ENCODE measurements around the gene SLC6A8.
A peak's percentile ranks its signal among the peaks of the same experiment; 100 is the strongest.

SLC6A8 gene

DNA sequence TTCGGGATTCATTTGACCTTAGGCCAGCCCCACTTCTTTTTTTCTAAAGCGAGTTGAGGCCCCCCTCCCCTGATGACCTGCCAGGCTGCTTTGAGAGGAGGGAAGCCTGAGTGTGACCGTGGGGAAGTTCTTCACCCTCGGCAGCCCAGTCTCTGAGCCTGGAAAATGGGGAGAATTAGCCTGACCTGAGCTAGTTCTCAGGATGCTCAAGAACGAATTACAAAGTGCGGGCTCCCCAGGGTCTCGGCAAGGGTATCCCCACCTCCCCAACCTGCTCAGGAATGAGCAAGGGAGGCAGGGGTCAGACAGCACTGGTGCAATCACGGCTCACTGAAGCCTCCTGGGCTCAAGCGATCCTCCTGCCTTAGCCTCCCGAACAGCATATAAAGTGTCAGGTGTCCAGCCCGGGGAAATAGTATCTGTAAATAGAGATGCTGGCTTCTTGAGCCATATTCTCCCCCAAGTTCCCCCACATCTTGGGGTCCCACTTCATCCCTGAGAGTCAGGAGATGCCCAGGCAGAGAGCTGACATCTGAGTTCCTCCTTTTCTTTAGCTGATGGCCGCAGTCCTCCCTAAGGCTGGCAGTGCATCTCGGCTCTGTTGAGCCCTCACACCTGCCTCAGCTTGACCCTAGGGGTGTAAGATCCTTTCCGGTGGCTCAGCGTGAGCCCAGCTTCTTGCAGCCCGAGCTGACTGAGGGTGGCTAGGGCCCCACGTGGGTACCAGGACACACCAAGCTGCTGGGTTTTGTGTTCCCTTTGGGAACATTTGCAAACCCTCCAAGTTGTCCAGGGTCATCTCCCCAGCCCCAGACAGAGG is 39.2 kb upstream of the SLC6A8 start:
- DNase-seq (ENCODE audit: low read depth): no peak

DNA sequence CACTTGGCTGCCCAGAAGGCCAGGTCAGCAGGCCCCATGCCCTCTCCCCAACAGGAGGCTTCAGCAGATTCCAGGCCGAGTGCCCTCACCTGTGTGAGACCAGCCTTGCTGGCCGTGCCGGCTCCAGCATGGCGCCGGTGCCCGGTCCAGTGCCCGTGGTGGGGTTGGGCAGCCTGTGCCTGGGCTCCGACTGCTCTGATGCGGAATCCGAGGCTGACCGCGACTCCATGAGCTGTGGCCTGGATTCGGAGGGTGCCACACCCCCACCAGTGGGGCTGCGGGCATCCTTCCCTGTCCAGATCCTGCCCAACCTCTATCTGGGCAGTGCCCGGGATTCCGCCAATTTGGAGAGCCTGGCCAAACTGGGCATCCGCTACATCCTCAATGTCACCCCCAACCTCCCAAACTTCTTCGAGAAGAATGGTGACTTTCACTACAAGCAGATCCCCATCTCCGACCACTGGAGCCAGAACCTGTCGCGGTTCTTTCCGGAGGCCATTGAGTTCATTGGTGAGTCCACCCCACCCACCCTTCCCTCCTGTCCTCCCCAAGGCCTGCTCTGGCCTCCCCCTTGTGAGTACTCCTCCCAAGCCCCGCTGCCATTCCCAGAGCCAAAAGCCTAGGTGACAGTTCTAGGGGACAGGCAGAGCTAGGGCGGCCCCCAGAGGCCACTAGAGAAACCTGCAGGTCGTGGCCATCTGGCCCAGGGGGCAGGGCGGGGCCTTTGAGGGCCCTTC is 38.4 kb upstream of the SLC6A8 start:
- no peak for DNase-seq (ENCODE audit: low read depth)

DNA sequence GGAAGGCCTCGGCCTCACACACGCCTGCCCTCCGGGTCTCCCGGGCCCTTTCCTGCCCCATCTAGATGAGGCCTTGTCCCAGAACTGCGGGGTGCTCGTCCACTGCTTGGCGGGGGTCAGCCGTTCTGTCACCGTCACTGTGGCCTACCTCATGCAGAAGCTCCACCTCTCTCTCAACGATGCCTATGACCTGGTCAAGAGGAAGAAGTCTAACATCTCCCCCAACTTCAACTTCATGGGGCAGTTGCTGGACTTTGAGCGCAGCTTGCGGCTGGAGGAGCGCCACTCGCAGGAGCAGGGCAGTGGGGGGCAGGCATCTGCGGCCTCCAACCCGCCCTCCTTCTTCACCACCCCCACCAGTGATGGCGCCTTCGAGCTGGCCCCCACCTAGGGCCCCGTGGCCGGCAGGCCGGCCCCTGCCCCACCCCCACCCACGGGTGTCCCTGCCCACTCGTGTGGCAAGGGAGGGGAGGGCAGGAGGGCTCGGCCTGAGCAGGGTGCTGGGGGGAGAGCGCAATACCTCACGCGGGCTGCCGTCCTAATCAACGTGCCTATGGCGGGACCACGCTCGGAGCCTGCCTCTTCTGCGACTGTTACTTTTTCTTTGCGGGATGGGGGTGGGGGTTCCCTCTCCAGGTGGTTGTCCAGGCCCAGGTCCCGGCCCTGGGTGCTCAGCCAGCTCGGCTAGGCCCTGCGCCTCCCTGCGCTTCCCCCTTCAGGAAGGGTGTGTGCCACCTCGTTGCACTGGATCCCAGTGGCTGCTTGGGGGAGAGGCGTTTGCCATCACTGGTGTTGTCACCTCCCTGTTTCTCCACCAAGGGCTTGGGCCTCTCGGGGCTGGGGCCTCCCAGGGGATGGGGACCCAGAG is 37.6 kb upstream of the SLC6A8 start:
- no peak for DNase-seq (ENCODE audit: low read depth)

DNA sequence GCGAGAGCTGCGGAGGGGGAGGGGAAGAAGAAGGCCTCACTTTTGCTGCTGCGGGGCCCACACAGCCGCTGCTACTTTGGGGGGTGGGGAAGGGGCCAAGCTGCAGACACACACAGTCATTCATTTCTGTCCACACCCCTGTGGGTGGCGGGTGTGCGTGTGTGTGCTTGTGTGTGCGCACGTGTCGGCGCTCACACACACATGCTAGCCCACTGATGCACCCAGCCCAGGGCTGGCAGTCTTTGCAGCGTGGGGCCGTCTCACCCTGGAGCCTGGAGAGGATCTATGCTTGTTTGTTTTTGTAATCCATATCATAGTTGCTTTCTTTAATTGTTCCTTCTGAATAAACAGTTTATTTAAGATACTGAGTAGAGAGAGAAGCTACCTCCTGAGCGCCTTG is 36.8 kb upstream of the SLC6A8 start:
- no peak for DNase-seq (ENCODE audit: low read depth)

DNA sequence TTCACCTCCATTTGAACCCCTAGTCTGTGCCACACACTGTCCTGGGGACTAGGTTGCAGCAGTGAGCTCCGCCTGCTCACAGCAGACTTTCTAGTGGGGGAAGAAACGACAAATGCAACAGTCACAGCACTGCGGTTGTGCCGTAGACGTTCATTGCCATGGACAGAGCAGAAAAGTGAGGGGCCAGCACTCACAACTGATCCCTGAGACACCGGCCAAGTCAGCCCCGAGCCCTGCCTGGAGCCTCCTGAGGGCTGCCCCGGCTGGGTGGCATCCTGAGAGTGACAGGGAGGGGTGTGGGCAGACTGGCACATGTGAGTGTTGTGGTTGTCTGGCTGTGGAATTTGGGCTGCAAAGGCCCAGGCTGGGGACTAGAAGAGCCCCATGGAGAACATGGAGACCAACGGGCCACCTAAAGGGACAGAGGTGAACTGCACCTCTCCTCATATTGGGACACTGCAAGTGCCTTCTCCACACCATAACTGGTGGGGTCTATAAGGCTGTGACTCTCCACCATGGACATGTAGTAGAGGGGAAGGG is 36.1 kb upstream of the SLC6A8 start:
- no peak for DNase-seq (ENCODE audit: low read depth)

DNA sequence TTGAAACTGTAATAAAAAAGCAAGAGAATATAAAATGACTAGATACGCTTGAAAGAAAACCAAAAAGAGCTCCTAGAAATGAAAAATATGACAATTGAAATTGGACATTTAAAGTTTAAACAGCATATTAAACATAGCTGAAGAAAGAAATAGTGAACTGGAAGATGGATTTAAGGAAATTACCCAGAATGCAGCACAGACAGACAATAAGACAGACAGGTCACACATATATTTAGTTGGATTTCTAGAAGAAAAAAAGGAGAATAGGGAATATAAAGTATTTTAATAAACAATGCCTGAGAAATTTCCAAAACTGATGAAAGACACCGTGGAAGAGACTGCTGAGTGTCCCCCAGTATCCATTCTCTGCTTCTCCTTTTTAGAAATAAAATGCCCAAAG is 34.2 kb upstream of the SLC6A8 start:
- DNase-seq (ENCODE audit: low read depth): no peak

- DNase-seq (ENCODE audit: low read depth): no peak
Measured at GRCh38 chrX:153657161-153657560, 30.6 kb upstream of the SLC6A8 start.

DNA sequence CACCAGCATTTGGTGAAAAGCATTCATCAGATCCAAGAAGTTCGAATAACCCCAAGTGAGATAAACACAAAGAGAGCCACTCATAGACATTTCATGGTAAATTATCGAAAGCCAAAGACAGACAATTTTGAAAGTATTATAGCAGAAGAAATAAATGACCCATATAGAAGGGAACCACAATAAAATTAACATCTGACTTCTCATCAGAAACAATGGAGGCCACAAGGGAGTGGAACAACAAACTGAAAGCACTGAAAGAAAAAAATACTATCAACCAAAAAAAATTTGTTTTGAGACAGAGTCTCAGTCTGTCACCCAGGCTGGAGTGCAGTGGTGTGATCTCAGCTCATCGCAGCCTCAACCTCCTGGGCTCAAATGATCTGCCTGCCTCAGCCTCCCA is 28.5 kb upstream of the SLC6A8 start:
- DNase-seq (ENCODE audit: low read depth): no peak

GRCh38 chrX:153662266-153662665 is 25.5 kb upstream of the SLC6A8 start:
- DNase-seq (ENCODE audit: low read depth): no peak

- no peak for DNase-seq (ENCODE audit: low read depth)
Measured at GRCh38 chrX:153665726-153666306, 21.9 kb upstream of the SLC6A8 start.

DNA sequence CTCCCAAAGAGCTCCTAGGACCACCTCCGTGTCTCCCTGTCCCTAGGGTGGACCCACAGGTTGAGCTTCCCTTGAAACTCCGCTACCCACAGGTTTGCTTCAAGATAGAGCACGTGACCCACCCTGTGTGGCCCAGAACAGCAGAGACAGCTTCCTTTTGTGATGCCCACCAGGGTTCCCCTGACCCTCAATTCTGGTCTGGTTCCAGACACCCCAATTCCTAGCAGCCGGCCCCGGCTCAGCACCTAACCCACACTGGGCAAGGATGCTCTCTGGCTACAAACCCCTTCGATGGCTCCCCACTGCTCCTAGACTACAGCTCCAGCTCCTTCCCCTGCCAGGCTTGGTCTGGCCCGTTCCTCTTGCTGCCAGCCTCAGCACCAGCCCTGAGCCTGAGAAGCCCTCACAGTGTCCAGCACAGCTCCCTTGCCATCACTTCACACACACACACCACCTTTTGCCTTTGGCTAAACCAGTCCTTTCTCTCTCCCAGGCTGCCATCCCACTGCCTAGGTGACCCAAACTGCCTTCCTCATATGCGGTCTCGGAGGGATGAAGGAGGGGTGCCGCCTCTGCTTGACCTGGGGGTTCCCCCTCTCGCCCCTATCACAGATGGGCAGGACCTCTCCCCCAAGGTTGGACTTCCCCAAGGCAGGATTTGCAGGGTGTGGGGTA is 20.3 kb upstream of the SLC6A8 start:
- DNase-seq (ENCODE audit: low read depth): no peak

DNA sequence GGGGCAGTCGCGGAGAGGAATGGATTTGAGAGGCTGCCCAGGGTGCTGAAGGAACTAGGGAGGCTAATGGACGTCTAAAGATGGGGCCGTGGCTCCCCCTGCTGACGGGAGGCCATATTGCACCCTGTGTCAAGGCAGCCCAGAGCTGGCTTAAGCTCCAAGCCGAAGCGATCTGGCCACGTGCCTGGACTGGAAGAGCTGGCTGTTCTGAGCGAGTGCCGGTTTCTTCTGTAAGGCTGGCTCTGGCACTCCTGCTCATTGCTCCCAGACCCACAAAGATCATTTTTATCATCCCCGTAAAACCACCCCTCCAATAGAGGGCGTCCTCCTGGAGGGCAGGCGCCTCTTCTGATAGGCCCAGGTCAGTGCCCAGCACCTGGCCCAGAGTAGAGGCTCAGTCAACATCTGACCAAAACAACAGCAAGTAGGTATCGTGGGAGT is 19.8 kb upstream of the SLC6A8 start:
- peak; percentile 5 for DNase-seq (ENCODE audit: low read depth)

GRCh38 chrX:153668423-153669173 is 19.1 kb upstream of the SLC6A8 start:
- no peak for DNase-seq (ENCODE audit: low read depth)

DNA sequence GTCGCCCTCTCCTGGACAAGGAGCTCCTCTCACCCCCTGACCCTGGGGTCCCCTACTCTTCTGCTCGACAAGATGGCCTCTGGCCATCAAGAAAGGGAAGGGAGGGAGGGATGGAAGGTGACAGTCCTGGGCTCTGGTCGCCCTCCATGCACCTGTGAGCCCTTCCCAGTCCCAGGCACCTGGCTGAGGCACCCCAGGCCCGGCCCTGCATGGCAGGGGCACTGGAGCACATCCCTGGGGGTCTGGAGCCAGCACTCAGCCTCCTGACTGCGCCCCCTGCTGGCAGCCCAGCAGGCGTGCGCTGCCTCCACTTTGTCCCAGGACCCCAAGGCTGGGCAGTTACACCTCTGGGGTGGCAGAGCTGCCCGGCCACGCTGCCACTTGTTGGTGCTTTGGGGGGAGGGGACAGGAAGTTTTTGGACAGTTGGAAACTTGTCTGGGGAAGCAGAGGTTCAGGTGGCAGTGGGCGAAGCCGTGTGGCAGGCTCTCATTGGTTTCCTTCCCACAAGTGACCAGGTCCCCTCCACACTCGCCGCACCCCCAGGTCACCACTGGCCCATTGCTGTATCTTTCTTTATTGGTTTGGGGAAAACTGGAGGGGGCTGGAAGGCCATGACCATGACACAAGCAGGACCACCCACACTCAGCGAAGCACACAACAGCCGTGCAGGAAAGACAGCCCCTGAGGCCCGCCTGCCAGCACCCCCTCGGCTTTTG is 18.4 kb upstream of the SLC6A8 start:
- no peak for DNase-seq (ENCODE audit: low read depth)

DNA sequence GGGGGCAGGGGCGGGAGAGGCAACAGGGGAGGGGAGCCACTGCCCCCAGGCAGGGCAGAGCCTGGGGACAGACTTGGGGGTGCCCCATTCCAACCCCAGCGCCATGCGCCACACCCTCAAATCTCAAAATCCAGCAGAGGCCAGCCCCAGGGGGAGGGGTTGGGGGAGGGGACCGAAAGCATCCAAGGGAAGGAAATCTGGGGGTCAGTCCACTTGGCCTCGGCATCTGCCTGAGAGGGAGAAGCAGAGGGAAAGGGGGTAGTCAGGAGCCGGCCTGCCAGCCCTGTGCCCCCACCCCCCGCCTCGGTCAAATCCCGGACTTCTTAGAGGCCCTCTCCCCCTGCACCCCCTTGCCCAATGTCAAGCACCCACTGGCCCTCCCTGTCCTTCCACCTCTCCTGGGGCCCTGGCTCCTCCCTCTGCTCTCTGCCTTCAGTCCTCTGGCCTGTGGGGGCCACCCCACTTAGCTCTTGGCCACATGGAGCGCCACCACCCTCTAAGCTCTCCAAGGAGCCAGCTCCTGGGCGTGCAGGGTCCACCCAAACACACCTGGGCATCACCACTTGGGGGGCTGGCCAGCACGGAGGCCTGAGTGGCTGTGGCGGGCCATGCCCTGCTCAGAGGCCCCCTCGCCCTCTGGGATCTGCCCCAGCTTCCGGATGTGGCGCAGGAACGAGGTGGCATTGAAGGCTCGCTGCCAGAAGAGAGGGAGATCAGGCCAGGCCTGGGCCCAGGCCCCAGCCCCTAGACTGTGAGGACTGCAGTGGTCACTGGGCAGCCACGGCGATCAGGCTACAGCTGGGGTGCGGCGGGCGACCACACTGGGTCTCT is 17.6 kb upstream of the SLC6A8 start:
- DNase-seq (ENCODE audit: low read depth): no peak

DNA sequence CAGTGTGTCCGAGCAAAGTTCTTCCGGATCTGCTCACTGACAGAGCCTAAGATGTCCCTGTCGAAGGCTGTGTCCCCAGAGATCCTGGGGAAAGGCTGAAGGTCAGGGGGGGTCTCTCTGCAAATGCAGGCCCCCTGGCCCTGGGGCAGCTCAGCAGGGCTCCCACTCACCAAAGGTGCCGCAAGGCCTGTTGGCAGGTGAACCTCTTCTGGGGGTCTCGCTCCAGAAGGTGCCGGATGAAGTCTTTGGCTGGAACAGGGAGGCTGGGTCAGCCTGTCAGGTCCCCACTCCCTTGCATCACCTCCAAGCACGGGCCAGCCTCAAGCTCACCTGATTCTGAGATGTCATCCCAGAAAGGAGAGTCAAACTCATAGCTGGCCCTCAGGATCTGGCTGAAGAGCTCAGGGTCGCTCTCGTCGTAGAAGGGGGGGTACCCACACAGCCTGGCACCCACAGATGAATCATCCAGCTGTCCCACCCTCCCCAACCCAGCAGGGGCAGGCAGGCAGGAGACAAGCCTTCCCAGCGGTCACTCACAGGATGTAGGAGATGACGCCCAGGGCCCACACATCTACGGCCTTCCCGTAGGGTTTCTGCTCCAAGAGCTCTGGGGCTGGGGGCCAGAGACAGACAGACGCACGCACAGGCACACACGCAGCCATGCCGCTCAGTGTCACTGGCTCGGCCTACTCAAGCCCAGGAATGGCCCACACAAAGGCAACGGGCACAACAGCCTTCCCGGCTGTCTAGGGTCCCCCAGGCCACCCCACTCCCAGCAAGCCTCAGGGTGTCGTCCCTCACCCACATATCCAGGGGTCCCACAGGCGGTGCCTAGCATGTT is 16.8 kb upstream of the SLC6A8 start:
- no peak for DNase-seq (ENCODE audit: low read depth)

GRCh38 chrX:153671589-153672530 is 15.9 kb upstream of the SLC6A8 start:
- no peak for DNase-seq (ENCODE audit: low read depth)

Data from non-pigmented ciliary epithelial cell (primary cell).